Measurements from ENCODE around the gene SYT4. TPM values are rescaled to one million over a fixed set of nuclear protein-coding genes. Genes with fewer than 3 reads are reported as not detected.

SYT4 gene
- total and polyA plus RNA-seq, 8 donors: 0.24 to 2.1 (median 0.95) TPM; not detected in 1

GRCh38 chr18:43248610-43249249 is 28.6 kb downstream of the SYT4 start:
- Histone ChIP-seq H3K36me3 (no peaks in the 10 kb centered on the region), H3K27me3 (no peaks in the 10 kb centered on the region), H3K9me3 (no peaks in the 10 kb centered on the region), H3K27ac (no peak overlapping the region), H3K4me3 (no peak overlapping the region), H3K4me1 (no peaks in the 10 kb centered on the region)
- intact Hi-C loops (cut with DNase I): no loop called here
- DNase-seq: no peak
- no peak for ATAC-seq
- TF ChIP-seq, protein P1, sequence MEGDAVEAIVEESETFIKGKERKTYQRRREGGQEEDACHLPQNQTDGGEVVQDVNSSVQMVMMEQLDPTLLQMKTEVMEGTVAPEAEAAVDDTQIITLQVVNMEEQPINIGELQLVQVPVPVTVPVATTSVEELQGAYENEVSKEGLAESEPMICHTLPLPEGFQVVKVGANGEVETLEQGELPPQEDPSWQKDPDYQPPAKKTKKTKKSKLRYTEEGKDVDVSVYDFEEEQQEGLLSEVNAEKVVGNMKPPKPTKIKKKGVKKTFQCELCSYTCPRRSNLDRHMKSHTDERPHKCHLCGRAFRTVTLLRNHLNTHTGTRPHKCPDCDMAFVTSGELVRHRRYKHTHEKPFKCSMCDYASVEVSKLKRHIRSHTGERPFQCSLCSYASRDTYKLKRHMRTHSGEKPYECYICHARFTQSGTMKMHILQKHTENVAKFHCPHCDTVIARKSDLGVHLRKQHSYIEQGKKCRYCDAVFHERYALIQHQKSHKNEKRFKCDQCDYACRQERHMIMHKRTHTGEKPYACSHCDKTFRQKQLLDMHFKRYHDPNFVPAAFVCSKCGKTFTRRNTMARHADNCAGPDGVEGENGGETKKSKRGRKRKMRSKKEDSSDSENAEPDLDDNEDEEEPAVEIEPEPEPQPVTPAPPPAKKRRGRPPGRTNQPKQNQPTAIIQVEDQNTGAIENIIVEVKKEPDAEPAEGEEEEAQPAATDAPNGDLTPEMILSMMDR (IDR thresholded peaks at IDR 0.05): no peak

GRCh38 chr18:43247944-43248343 is 29.3 kb downstream of the SYT4 start:
- ATAC-seq (no peak), DNase-seq (no peak)
- Histone ChIP-seq H3K27me3 (no peaks in the 10 kb centered on the region), H3K4me3 (no peak overlapping the region), H3K4me1 (no peaks in the 10 kb centered on the region), H3K9me3 (no peaks in the 10 kb centered on the region), H3K36me3 (no peaks in the 10 kb centered on the region), H3K27ac (no peak overlapping the region)
- TF ChIP-seq, protein P1 (IDR thresholded peaks at IDR 0.05): no peak
- intact Hi-C loops (cut with DNase I): no loop called here

- H3K9me3 ChIP-seq: no peaks in the 10 kb centered on the region
- H3K4me3 ChIP-seq: no peak overlapping the region
- no peaks in the 10 kb centered on the region for H3K4me1 ChIP-seq
- H3K27me3 ChIP-seq: no peaks in the 10 kb centered on the region
- no peak for ATAC-seq
- H3K27ac ChIP-seq: no peak overlapping the region
- DNase-seq: no peak
- intact Hi-C loops (cut with DNase I): no loop called here
- TF ChIP-seq, protein P1 (IDR thresholded peaks at IDR 0.05): no peak
- H3K36me3 ChIP-seq: no peaks in the 10 kb centered on the region
These were observed 38.9 kb downstream of the SYT4 start for GRCh38 chr18:43238429-43238828.

GRCh38 chr18:43236921-43237320 is 40.4 kb downstream of the SYT4 start:
- ATAC-seq: no peak
- H3K36me3 ChIP-seq: no peaks in the 10 kb centered on the region
- intact Hi-C loops (cut with DNase I): no loop called here
- no peak overlapping the region for H3K4me3 ChIP-seq
- no peaks in the 10 kb centered on the region for H3K4me1 ChIP-seq
- no peak for DNase-seq
- TF ChIP-seq, protein P1 (IDR thresholded peaks at IDR 0.05): no peak
- no peak overlapping the region for H3K27ac ChIP-seq
- no peaks in the 10 kb centered on the region for H3K27me3 ChIP-seq
- H3K9me3 ChIP-seq: no peaks in the 10 kb centered on the region

GRCh38 chr18:43234889-43235288 is 42.4 kb downstream of the SYT4 start:
- Histone ChIP-seq H3K27me3 (no peaks in the 10 kb centered on the region), H3K36me3 (no peaks in the 10 kb centered on the region), H3K4me3 (no peak overlapping the region), H3K4me1 (no peaks in the 10 kb centered on the region), H3K9me3 (no peaks in the 10 kb centered on the region), H3K27ac (no peak overlapping the region)
- TF ChIP-seq, protein P1 (IDR thresholded peaks at IDR 0.05): no peak
- ATAC-seq (no peak), DNase-seq (no peak)
- intact Hi-C loops (cut with DNase I): no loop called here

All from left lung (tissue), 10 donors.